BE2C (cell line): ENCODE results near the gene PIK3R4.

Experiments
- DNase-seq: peaks from one replicate; pipeline ENCODE4 v3.0.0-alpha.2; 2020
- H3K27me3 ChIP-seq: fragments of 250-450 bp; sonication (Bioruptor Pico); 2 replicates; pipeline ENCODE4 v1.5.1; 2020; ENCODE audit warnings: mild to moderate bottlenecking
- H3K36me3 ChIP-seq: fragments of 250-450 bp; sonication (Bioruptor Pico); 2 replicates; pipeline ENCODE4 v1.5.1; 2020; ENCODE audit warnings: mild to moderate bottlenecking
- H3K4me1 ChIP-seq: fragments of 250-450 bp; sonication (Bioruptor Pico); 2 replicates; pipeline ENCODE4 v1.5.1; 2020
- H3K4me3 ChIP-seq: 2 replicates; pipeline ENCODE4 v1.5.1; 2011; ENCODE audit warnings: low read depth, low read length
- H3K9me3 ChIP-seq: fragments of 250-450 bp; sonication (Bioruptor Pico); 2 replicates; pipeline ENCODE4 v1.5.1; 2020
- TF ChIP-seq, protein P1 (sequence below): IDR thresholded peaks from 2 replicates; pipeline ENCODE4 v1.5.1; 2012; ENCODE audit warnings: mild to moderate bottlenecking, low read depth, low read length

PIK3R4 gene

DNA sequence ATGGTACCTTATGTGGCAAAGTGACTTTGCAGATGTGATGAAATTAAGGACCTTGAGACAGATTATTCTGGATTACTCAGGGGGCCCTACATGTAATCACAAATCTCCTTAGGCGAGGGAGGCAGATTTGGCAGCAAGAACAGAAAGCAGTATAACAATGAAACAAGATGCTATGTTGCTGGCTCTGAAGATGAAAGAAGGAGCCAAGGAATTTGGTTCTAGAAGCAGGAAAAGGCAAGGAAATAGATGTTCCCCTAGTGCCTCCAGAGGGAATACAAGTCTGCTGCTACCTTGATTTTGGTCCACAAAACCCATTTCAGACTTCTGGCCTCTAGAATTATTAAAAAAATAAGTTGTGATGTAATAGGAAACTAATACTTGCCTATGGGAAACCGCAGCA is 64.5 kb downstream of the PIK3R4 start:
- TF ChIP-seq, protein P1, sequence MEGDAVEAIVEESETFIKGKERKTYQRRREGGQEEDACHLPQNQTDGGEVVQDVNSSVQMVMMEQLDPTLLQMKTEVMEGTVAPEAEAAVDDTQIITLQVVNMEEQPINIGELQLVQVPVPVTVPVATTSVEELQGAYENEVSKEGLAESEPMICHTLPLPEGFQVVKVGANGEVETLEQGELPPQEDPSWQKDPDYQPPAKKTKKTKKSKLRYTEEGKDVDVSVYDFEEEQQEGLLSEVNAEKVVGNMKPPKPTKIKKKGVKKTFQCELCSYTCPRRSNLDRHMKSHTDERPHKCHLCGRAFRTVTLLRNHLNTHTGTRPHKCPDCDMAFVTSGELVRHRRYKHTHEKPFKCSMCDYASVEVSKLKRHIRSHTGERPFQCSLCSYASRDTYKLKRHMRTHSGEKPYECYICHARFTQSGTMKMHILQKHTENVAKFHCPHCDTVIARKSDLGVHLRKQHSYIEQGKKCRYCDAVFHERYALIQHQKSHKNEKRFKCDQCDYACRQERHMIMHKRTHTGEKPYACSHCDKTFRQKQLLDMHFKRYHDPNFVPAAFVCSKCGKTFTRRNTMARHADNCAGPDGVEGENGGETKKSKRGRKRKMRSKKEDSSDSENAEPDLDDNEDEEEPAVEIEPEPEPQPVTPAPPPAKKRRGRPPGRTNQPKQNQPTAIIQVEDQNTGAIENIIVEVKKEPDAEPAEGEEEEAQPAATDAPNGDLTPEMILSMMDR, result no peak
- H3K4me3 ChIP-seq, result no peak overlapping the region
- DNase-seq, result no peak
- peaks cover 2% of the 10 kb centered on the region; the same call in 1 of the 2 replicates for H3K9me3 ChIP-seq
- no peaks in the 10 kb centered on the region for H3K27me3 ChIP-seq
- peaks cover 8% of the 10 kb centered on the region; the same call in 1 of the 2 replicates for H3K4me1 ChIP-seq
- peaks cover 53% of the 10 kb centered on the region for H3K36me3 ChIP-seq

DNA sequence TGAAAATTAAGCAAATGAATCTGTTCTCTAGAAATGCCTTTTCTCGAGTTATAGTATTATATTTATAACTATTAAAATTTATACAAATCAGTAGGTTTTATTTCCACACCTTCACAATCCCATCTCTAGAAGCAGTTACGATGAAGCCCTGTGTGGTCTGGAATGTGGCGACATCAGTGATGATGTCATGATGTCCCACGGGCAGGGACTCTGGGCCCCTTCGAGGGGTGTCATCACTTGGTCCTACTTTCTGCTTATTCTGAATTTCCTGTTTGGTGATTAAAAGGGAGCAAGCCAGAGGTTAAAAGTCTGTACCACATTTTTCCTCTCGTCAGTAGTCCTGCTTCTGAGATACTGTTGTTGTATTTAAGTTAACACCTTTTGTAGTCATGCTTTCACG is 67.4 kb downstream of the PIK3R4 start:
- H3K4me1 ChIP-seq, result peaks cover 8% of the 10 kb centered on the region
- H3K36me3 ChIP-seq, result peaks cover 42% of the 10 kb centered on the region
- H3K4me3 ChIP-seq, result no peak overlapping the region
- no peaks in the 10 kb centered on the region for H3K9me3 ChIP-seq
- no peak for DNase-seq
- no peaks in the 10 kb centered on the region for H3K27me3 ChIP-seq
- TF ChIP-seq, protein P1, result no peak

DNA sequence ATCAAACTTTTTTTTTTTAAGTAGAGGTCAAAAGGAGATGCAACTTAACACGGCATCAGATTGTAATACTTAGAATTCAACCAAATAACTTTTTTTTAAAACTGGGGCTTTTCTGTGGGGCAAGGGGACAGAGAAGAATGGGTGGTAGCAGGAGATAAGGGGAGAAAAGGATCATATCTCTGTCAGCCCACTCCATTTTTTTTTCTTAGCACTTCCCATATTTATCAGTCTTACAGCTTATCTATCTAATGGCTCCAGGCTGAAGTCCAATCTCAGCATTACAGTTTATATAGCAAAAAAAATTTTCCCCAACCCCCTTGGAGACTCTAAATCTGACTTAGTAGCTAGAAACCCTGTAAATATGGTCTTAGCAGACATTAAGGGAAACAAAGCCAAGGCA is 69.3 kb downstream of the PIK3R4 start:
- Histone ChIP-seq H3K4me1 (peaks cover 8% of the 10 kb centered on the region), H3K27me3 (no peaks in the 10 kb centered on the region), H3K4me3 (no peak overlapping the region), H3K9me3 (no peaks in the 10 kb centered on the region), H3K36me3 (peaks cover 25% of the 10 kb centered on the region)
- no peak for DNase-seq
- TF ChIP-seq, protein P1, result no peak

DNA sequence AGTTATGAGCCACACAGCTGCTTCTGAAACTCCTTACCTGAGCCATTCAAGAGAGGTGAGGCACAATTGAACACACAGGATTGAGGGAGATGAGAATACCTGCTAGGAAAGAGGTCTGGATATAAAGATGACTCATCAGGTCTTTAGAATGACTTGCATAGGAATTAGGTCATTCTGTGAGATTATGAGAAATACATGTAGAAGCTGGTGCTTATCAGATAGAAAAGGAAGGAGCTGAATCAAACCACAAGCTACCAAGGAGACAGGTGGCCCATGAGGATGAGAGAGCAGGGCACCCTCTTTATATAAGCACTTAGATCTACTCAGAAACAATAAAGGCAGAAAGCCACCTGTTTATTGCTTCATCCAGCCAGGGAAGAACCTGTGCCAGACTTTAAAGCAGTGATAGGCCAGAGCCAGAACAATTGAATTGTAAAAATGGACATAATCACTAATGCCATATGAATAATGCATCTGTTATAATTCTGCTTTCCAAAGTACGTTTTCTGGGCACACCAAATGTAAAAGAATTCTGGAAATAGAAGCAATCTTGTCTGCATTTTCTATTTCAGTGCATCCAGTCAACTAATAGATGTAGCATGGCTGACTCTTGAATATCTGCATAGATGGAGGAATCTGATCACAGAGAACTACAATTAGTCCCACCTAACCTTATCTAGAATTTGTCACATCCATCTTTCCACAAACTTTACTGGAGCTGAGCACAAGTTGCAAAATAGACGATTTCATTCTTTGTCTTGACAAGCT is 74.9 kb downstream of the PIK3R4 start:
- no peaks in the 10 kb centered on the region; the same call in 1 of the 2 replicates for H3K4me1 ChIP-seq
- H3K27me3 ChIP-seq, result no peaks in the 10 kb centered on the region
- no peaks in the 10 kb centered on the region for H3K9me3 ChIP-seq
- H3K36me3 ChIP-seq, result peaks cover 3% of the 10 kb centered on the region; the same call in 1 of the 2 replicates
- TF ChIP-seq, protein P1, result no peak
- no peak overlapping the region for H3K4me3 ChIP-seq
- DNase-seq, result no peak

DNA sequence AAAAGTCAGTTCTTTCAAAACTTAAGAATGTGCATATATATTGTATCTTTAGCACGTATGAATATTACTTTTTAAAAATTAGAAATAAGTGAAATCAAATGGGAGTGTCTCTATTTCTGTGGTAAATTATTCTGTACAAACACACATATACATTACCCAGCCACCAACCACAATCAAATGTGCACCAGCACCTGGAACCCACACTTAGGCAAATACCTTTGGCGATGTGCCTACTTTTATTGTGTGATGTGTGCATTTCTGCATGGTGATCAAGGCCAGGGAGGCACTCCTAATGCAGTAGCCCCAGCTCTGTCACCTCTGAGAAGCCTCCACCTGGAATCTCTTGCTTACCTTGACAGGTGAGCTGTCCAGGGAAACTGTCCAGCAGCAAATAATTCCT is 76.9 kb downstream of the PIK3R4 start:
- TF ChIP-seq, protein P1, result no peak
- H3K9me3 ChIP-seq, result no peaks in the 10 kb centered on the region
- no peak for DNase-seq
- no peaks in the 10 kb centered on the region for H3K4me1 ChIP-seq
- no peak overlapping the region for H3K4me3 ChIP-seq
- H3K36me3 ChIP-seq, result no peaks in the 10 kb centered on the region; the same call in 1 of the 2 replicates
- H3K27me3 ChIP-seq, result no peaks in the 10 kb centered on the region

DNA sequence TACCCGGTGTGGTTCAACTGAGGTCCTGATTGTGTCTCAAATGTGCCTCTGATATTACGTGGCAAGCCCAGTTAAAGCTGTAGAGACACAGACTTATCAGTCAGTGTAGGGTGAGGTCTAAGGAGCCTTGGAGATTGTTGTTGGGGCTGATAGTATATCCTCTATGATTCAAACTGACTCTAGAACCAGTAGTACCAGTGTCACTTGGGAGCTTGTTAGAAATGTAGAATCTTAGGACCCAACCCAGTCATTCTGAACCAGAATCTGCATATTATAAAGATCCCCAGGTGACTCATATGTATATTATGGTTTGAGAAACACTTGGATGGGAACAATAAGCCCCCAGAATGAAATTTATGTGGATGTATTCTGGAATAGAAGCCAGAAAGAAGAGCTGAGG is 83.5 kb downstream of the PIK3R4 start:
- H3K4me3 ChIP-seq, result no peak overlapping the region
- no peaks in the 10 kb centered on the region for H3K27me3 ChIP-seq
- peaks cover 6% of the 10 kb centered on the region for H3K4me1 ChIP-seq
- TF ChIP-seq, protein P1, result no peak
- no peaks in the 10 kb centered on the region for H3K36me3 ChIP-seq
- H3K9me3 ChIP-seq, result no peaks in the 10 kb centered on the region
- DNase-seq, result no peak
